GM18507 (cell line): ENCODE results near the gene TRIM9.
A peak's percentile ranks its signal among the peaks of the same experiment; 100 is the strongest.
"Not testable (repeated sequence)": the region's sequence is repeated elsewhere in the genome, so short reads cannot be mapped to it uniquely, and the experiment has no call there.

Experiments
- DNase-seq: peaks from one replicate; pipeline ENCODE4 v3.0.0; 2011; ENCODE audit warnings: low read depth; ENCODE audit not compliant: insufficient read length; ENCODE audit errors: extremely low spot score
- FAIRE-seq: peaks from 2 replicates; lab custom pipeline; 2011; peaks lifted over from hg19 to GRCh38; lab: Jason Lieb, UNC

Gene TRIM9

GRCh38 chr14:51014086-51014485, 80.8 kb downstream of the TRIM9 start:
- FAIRE-seq, result no peak
- DNase-seq, result no peak

DNA sequence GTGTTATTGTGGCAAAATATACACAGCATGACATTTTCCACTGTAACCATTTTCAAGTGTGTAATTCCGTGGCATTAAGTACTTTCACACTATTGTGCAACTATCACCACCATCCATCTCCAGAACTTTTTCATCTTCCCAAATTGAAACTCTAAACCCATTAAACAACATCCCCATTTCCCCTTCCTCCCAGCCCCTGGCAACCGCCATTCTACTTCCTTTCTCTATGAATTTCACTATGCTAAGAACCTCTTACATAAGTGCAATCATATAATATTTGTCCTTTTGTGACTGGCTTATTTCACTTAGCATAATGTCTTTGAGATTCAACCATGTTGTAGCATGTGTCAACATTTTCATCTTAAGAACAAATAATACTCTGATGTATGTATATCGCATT, 82.8 kb downstream of the TRIM9 start:
- DNase-seq, result no peak
- FAIRE-seq, result no peak

GRCh38 chr14:51008446-51008845, 86.5 kb downstream of the TRIM9 start:
- DNase-seq, result no peak
- FAIRE-seq, result no peak

GRCh38 chr14:51006781-51007211, 88.1 kb downstream of the TRIM9 start:
- no peak for DNase-seq
- no peak for FAIRE-seq

DNA sequence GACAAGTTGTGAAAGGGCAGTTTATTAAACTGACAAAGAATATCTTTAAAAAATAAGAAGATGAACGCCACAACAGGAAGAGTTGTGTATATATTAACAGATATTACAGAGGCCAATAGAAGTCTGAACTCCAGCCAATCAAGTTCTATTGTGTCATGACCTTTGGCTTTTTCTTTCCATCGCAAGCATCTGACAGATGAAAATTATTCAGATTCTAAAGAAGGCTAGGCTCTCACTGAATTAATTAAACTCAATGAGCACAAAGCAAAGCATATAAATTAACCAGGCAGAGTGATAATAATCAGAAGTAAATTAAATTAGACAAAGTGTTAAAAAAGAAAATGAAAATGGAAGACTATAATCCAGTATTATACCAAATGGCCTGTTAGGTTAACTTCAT, 88.6 kb downstream of the TRIM9 start:
- FAIRE-seq, result no peak
- DNase-seq, result no peak

GRCh38 chr14:51004801-51005526, 89.9 kb downstream of the TRIM9 start:
- no peak for FAIRE-seq
- no peak for DNase-seq

DNA sequence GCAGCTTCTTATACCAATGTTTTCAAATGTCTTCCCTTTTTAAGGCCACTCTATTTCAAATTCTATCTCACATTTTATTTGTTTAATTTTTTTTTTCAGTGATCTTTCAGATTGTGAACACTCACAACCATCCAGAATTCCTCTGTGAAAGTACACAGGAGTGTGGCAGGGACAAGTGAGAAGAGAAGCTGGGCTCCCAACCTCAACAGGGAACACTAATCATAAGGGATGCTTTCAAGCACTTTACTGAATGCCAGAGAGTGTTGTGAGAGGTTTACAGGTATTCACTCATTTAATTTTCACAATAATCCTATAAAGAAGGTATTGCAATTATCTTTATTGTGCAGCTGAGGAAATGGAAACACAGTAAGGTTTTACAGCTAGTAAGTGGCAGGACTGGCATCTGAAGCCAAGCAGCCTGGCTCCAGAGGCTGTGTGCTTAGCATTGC, 90.5 kb downstream of the TRIM9 start:
- FAIRE-seq, result no peak

DNA sequence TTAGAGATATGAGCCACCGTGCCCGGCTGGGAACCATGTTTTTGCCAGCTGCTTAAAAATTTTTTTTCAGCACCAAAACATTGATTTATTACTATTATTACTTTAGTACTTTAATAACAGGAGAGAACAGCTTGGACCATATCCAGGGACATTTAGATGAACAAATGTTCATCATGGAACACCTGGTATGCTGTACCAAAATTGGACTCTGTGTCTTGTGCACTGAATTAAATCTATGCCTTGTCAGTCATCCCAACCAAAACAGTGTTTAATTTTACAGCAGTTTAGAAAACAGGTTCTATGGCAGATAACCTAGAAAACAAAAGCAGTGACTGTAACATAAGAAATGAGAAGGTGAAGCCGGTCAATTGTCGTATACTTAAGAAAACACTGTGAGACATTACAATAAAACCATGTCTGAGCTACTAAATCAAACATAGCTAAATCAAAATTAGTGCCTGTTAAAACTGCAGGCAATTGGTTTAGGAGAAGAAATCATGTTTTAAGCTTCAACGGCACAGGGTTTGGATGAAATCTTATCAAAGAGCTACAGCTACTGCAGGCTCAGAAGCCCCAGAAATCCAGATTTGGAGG, 92.4 kb downstream of the TRIM9 start:
- no peak for DNase-seq
- FAIRE-seq, result no peak

More for the DNA sequence above, 90.5 kb downstream of the TRIM9 start:
- DNase-seq, result no peak

DNA sequence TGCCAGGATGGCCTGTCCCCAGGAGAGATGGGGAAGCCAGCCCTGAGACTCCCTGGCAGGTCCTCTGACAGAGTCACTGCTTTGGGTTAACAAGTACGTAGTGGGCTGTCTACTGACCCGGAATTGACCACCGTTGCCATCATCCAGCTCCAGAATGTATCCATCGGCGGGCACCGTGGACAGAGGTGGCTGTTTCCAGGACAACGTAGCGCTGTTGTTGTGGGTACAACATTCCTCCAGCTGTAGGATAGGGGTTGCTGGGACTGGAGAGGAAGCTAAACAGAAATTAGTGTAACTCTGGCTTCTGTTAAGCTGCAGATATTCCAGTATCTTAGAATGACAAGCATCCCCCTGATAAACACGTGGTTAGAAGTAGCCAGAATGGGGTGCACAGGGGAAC, 94.3 kb downstream of the TRIM9 start:
- no peak for FAIRE-seq
- no peak for DNase-seq

GRCh38 chr14:50999726-51000125, 95.2 kb downstream of the TRIM9 start:
- DNase-seq, result no peak
- no peak for FAIRE-seq

DNA sequence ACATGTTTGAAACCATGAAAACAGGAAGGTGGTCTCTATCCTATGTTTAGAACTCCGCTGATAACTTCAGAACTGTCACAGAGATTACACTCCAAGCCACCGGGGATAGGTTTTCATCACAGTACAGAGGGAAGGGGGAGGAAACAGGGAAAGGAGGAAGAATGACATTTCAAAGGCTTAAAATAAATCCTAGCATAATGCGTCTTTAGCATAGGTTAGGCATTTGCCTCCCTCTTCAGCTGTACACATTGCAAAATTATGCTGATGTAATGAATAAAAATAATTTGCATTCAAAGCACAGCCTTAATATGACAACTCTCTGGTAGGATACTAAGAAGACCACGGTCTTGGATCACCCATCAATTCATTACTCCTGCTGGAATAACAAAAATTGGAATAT, 96.3 kb downstream of the TRIM9 start:
- DNase-seq (no peak), FAIRE-seq (no peak)

- FAIRE-seq, result no peak
- no peak for DNase-seq
Observed at GRCh38 chr14:50997712-50998111, 97.2 kb downstream of the TRIM9 start.

- not testable (repeated sequence) for DNase-seq, FAIRE-seq
Observed at GRCh38 chr14:50994158-50994557, 100.7 kb downstream of the TRIM9 start.

GRCh38 chr14:50985859-50986331, 109.0 kb downstream of the TRIM9 start:
- FAIRE-seq, result no peak
- DNase-seq, result no peak

DNA sequence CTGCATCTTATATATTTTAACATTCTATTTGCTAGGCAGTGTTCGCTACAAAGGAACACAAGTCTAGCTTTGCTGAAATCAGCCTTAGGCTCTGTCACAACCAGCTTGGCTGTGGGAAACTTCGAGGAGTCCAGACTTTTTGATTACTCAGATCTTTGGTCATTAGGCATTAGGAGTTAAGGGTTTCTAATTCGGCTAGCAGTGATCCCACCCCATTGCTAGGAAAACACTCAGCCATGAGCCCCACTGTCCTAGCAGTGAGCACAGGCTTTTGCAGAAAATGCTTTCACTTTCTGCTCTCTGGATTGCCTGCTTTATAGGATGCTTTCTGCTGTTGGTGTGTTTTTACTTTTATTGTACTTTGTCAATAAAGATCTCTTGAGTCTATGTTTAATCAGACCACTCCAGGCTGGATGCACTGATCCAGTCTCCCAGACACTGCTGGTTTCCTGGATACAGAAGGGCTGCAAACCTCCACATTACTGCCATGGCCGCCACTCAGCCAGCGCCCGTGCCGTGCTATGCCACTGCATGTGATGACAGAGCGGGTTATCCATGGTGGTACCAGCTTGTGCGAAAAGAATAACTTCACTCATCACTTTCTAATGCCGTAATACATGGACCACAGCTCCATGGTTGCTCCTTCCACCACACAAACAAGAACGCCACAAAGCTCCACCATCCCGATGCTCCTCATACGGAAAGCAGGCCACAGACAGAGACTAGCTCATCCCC, 109.6 kb downstream of the TRIM9 start:
- DNase-seq, result no peak
- FAIRE-seq, result no peak

DNA sequence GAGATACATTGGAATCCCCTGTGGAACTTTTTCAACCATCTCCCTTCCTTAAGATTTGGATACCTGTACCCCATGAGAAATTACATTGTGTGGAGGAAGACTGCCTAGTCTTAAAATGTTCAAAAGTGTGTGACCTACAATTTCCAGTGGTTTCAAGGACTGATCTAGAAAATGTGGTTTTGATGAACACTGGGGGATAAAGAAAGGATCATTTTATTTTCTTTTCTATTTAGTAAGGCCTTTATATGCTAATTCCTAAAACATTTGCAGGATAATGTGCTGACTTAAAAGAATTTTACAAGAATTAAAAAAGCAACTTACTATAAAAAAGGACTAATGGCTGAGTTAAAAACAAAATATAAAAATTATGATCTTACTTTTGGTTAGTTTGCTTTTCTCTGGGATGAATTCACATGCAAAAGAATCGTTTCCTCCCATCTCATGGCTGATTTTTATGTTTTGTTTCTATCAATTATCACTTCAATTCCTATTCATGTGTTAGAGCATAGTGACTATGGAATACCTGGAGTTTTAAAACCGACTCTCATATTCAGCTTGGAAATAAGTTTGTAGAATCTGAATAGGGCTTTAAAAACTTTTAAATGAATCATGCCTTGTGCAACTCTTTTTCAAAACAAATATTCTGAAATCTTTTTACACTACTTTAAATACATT, 110.7 kb downstream of the TRIM9 start:
- DNase-seq, result no peak
- no peak for FAIRE-seq

- FAIRE-seq (peak; percentile 18), DNase-seq (no peak)
Observed at GRCh38 chr14:50979941-50980850, 114.7 kb downstream of the TRIM9 start.

DNA sequence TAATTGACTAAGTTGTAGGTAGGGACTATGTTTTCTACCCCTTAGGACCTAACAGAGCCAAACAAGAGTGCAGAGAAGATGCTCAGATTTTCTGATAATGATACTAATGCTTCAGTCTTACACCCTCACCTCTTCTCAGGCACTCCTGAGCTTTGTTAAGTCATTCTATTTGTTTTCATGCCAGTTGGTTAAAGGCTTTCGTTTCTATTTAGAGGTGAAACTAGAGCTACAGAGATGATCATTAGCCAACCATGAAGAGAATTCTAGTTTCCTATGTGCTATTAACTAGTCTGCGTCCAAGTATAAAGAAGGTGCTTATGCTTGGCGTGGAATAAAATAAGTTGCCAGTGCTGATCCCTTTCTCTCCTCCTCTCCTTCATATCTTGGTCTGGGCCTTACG, 116.0 kb downstream of the TRIM9 start:
- peak; percentile 28 for DNase-seq
- FAIRE-seq, result peak; percentile 90

GRCh38 chr14:50978529-50978871, 116.4 kb downstream of the TRIM9 start:
- DNase-seq (no peak), FAIRE-seq (no peak)
